ENCODE data around the gene MPZL1.
"Not testable (repeated sequence)": the region's sequence is repeated elsewhere in the genome, so short reads cannot be mapped to it uniquely, and the experiment has no call there.

Gene MPZL1

GRCh38 chr1:167719715-167720421 is 1.9 kb upstream of the MPZL1 start:
- not testable (repeated sequence) for DNase-seq

DNA sequence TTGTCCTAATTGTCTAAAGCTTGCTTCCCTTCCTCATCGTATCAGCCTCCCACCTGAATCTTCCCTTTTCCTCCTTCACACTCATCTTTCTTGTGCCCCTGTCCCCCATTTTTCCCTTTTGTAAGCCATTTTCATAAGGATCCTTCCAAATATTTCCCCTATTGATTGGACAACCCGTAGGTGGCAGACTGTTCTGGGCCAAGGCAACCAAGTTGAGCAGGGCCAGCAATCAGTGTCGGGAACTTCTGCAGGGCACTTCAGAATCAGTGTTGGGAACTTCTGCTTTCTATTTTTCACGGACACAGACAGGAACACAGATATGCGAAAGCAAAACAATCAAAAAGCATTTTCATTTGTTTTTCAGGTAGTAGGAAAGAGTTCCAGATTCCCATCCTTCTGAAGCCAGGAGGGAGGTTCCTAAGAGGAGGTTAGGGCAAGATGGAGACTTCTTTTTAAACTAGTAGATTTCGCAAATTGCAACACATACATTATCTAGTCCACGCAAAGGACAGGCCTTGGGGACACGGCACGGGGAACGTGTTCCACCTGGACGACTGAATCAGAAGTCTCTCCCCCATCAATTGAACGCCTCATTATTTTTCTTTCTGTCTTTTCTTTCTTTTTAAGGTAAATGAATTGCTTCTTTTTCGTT is 691 bp upstream of the MPZL1 start:
- peak; percentile 18 for DNase-seq

DNA sequence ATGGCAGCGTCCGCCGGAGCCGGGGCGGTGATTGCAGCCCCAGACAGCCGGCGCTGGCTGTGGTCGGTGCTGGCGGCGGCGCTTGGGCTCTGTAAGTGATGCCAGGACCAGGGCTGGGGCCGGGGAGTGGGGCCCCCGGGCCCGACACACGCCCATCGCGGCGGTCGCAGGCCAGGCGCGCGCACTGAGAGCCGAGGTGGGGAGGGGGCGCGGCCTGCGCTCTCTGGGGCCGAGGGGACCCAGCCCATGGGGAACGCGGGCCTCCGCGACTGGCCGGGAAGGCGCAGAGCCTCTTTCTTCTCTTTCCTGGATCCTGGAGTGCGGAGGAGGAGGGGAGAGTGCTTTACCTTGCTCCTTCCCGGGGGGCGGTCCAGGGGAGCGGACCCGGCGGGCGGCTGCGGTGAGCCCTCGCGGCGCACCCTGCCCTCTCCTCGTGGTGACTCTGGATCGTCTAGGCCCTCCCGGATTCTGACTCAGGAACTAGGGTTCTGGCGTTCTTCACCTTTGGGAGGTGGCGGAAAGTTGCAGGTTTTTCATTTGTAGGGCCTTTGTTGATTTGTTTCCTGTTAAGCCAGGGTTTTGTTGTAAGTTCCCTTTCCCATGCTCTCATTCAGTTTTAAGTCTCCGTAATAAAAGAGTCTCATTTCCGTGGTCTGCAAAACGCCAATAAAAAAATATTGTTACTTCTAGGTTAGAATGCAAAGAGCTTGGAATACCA is 529 bp downstream of the MPZL1 start:
- DNase-seq = peak; percentile 45

- no peak for DNase-seq
Observed at GRCh38 chr1:167722870-167723251, 1.1 kb downstream of the MPZL1 start.

- DNase-seq = no peak
Observed at GRCh38 chr1:167723707-167724323, 2.0 kb downstream of the MPZL1 start.

DNA sequence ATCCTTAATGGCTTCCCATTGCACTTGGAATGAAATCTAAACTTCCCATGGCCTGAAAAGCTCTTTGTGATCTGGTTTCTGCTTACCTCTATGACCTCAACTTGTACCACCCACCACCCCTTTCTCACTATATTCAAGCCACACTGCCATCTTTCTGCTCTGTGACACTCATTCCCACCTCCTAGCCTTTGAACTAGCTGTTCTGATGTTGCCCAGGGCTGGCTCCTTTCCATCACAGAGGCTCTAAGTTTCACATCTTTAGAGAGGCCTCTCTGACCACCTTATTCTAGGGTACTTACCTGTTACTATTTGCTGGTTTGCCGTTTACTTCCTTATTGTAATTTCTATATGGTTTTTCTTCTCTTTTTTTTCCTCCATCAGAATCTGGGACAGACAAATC is 4.2 kb downstream of the MPZL1 start:
- no peak for DNase-seq

DNA sequence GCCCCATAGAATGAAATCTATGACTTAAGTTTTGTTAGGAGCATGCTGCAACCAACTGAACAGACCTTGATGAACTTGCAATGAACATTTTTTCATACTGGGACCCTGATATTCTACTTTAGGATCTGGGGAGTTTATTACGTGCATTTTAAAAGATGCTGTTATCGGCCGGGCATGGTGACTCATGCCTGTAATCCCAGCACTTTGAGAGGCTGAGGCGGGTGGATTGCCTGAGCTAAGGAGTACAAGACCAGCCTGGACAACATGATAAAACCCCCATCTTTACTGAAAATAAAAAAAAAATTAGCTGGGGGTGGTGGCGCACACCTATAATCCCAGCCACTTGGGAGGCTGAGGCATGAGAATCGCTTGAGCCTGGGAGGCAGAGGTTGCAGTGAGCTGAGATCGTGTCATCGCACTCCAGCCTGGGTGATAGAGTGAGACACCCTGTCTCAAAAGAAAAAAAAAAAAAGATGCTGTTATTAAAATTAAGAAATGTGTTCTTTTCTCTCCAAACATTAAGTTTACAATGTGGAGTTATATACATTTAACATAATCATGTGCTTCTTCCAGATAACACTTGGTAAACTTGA is 7.1 kb downstream of the MPZL1 start:
- DNase-seq = no peak

DNA sequence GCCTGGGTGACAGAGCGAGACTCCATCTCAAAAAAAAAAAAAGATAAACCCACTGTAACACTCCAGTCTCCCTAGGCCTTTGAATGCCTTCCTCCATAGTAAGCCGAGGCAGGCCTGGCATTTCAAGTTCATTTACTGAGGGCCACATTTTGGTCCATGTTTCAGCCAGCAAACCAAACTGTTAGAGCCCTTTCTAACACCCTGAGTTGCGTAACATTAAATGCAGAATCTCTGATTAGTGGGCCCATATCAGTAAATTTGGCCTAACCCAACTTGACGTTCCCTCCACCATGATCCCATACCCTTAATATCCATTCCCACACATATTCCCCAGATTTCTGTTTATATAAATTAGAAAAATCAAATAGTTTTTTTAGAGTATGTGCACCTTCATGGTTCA is 12.4 kb downstream of the MPZL1 start:
- DNase-seq = no peak

DNA sequence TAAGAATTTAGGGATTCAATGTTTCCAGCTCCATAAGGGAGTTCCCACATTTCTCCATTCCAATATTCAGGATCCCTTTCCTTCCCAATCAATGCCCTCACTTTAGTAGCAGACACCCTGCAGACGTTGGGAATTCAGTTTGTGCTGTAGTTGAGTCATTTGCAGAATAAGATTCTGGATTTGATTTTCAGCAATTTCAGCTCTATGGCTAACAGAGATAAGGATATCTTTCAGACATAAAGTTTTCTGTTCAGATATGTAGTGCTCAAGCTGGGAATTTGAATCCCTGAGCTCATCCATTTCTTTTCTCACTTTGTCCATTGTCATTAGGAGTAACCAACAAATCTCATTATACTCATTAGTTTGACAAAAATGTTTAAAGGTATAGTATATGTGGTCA is 13.1 kb downstream of the MPZL1 start:
- no peak for DNase-seq

DNA sequence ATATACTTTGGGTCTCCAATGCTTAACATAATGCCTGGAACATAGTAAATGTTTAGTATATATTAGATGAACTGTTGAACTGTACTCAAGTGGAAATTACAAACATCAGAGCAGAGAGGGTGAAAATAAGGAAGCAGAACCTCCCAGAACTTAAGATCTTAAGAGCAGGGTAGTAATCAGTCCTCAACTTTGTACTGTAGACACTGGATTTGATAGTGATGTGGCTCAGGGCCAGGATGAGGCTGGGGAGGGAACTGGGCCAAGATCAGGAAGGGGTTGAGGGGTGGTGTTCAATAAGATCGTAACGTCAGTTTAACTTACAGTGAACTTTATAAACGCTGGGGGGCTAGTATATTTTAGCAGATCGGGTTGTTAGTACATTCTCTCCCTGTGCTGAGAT is 15.4 kb downstream of the MPZL1 start:
- no peak for DNase-seq

DNA sequence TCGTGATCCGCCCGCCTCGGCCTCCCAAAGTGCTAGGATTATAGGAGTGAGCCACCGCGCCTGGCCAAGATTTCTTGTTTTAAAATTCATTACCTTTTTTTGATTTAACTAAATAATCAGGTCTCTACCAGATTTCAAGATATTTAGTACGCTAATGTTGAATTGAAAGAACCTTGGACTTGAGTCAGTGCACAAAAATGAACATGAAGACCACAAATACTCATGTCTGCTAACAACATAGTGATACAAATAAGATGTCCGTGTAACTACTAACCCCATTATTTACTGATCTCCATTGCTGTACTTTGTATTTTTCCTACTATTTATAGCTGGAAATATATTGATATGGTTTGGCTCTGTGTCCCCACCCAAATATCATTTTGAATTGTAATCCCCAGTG is 16.4 kb downstream of the MPZL1 start:
- no peak for DNase-seq

- no peak for DNase-seq
Observed at GRCh38 chr1:167739752-167740151, 18.0 kb downstream of the MPZL1 start.

GRCh38 chr1:167741103-167741502 is 19.3 kb downstream of the MPZL1 start:
- not testable (repeated sequence) for DNase-seq

- not testable (repeated sequence) for DNase-seq
Observed at GRCh38 chr1:167742392-167743057, 20.7 kb downstream of the MPZL1 start.

- no peak for DNase-seq
Observed at GRCh38 chr1:167744901-167745300, 23.1 kb downstream of the MPZL1 start.

DNA sequence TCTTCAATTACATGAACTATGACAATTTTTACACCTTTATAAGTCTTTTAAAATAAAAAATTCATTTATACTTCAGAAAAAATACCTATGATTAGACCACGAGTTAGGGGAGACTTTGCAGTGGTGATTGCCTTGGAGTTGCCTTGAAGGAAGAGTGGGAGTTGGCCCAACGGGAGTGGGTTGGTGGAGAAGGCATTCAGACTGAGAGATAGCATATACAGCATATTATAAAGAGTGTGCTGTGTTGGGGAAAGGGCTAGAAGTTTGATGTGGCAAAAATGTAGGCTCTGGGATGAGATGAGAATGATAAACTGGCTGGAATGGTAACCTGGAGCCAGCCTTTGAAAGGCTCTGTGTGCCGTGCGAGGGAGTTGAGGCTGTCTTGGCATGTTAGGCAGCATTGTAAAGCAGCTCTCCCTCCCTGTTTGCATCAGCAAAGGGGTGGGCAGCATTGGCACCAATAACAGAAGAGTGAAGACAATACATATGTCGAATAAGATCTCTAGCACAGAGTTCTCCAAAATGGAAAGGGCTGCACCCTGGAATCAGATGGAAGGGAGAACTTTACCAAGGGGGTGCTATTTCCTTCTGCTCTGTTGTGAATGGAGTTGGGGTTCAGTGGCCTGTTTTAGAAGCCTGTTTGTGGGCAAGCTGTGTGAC is 24.4 kb downstream of the MPZL1 start:
- no peak for DNase-seq

DNA sequence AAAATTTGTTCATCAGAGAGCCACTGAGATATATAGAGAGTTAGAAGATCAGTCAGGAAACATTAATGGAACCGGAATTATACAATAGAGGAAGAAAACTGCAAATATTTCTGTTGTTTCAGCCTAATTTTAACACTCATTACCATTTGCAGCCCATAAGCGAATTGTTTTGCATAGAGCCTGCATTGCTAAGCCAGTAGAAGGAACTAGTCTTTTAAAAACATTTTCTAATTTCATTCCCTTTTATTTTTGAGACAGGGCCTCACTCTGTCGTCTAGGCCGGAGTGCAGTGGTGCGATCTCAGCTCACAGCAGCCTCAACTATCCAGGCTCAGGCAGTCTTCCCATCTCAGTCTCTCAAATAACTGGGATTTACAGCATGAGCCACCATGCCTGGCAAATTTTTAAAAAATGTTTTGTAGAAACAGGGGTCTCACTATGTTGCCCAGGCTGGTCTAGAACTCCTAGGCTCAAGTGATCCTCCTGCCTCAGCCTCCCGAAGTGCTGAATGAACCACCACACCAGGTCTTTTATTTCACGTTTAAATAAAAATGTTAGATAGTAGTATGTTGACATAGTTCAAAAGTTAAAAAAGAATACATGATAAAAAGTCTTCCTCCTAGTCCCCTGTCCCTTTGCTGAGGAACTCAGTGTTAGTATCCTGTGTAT is 25.3 kb downstream of the MPZL1 start:
- DNase-seq = no peak

- DNase-seq = no peak
Observed at GRCh38 chr1:167747988-167748387, 26.2 kb downstream of the MPZL1 start.

- no peak for DNase-seq
Observed at GRCh38 chr1:167748906-167749305, 27.1 kb downstream of the MPZL1 start.

DNA sequence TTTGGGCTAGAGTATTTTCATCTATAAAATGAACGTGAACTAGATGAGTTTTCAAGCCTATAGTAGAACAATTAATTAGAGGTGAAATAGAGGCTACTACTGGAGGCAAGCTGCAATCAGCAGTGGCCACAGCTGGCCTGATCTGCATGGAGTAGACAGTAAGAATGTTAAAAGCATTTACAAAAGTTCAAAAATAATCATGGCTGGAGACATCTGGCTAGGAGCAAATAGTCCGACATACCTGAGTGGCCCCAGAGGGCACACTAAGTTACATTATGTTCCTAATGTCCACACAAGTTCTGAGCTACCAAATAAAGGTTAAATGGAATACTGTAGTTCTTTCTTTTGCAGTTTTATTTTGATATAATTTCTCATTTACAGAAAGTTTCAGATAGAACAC is 28.0 kb downstream of the MPZL1 start:
- DNase-seq = no peak

DNA sequence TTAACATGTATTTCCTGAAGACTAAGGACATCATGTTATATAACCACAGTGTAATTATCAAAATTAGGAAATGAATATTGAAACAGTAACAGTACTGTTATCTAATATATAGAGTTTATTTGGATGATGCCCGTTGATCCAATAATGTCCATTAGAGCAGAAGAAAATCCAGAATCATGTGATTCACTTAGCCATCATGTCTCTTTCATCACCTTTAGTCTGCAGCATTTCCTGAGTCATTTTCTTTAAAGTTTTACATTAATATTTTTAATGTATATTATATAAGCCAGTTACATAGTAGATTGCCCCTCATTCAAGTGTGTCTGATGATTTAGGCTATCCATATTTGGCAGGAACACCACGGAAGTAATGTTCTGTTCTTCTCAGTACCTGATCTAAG is 28.9 kb downstream of the MPZL1 start:
- no peak for DNase-seq

DNA sequence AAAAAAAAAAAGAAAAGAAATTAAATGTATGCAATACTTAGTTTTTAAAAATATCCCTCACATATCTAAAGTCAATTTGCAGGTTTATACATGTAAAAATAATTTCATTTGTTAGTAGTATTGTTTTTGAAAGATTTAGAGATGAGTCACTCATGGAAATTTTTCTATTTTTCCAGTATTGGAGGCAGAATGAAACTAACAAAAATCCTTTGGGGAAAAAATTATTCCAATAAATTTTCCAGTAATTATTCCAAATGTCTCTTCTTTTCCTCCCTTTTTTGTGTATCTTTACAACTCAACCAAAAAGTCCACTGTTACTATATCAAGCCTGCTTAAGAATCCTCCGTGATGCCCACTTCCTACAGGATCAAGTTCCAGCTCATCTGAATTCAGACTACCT is 29.9 kb downstream of the MPZL1 start:
- no peak for DNase-seq
